RWPE2 (cell line): Measurements from ENCODE around the gene UBE2L5.

ENCODE experiments used
- ATAC-seq: fragments of 200-7000 bp; cut with Tn5 transposase; 3 replicates; pipeline ENCODE4 v1.9.1; 2021; ENCODE audit warnings: low read depth
- DNase-seq: peaks from one replicate; pipeline ENCODE4 v3.0.0-alpha.2; 2020; ENCODE audit warnings: low spot score
- H3K27ac ChIP-seq: fragments of 450-650 bp; 2 replicates; pipeline ENCODE4 v1.5.1; 2017; ENCODE audit warnings: mild to moderate bottlenecking; ENCODE audit not compliant: poor library complexity, severe bottlenecking
- H3K27me3 ChIP-seq: fragments of 250-450 bp; sonication (Bioruptor Pico); 2 replicates; pipeline ENCODE4 v1.5.1; 2021; ENCODE audit warnings: mild to moderate bottlenecking, moderate library complexity; ENCODE audit not compliant: insufficient read depth, poor library complexity, severe bottlenecking
- H3K36me3 ChIP-seq: fragments of 250-450 bp; sonication (Bioruptor Pico); 2 replicates; pipeline ENCODE4 v1.5.1; 2020; ENCODE audit warnings: low read depth, mild to moderate bottlenecking, moderate library complexity
- H3K4me1 ChIP-seq: fragments of 250-450 bp; sonication (Bioruptor Pico); 2 replicates; pipeline ENCODE4 v1.5.1; 2021; ENCODE audit warnings: mild to moderate bottlenecking, moderate library complexity; ENCODE audit not compliant: insufficient read depth, poor library complexity, severe bottlenecking
- H3K4me3 ChIP-seq: fragments of 250-450 bp; sonication (Bioruptor Pico); 2 replicates; pipeline ENCODE4 v1.5.1; 2021; ENCODE audit warnings: mild to moderate bottlenecking, moderate library complexity; ENCODE audit not compliant: severe bottlenecking
- H3K9me3 ChIP-seq: fragments of 250-450 bp; sonication (Bioruptor Pico); 2 replicates; pipeline ENCODE4 v1.5.1; 2021; ENCODE audit warnings: mild to moderate bottlenecking, moderate library complexity; ENCODE audit not compliant: severe bottlenecking
- TF ChIP-seq, protein P1 (sequence below): fragments of 450-650 bp; IDR thresholded peaks from one replicate; pipeline ENCODE4 v1.5.1; 2017; ENCODE audit warnings: mild to moderate bottlenecking, moderate library complexity; ENCODE audit not compliant: poor library complexity, severe bottlenecking

UBE2L5 gene

GRCh38 chr13:30423891-30424290, 1.6 kb downstream of the UBE2L5 start:
- Histone ChIP-seq H3K36me3 (no peaks in the 10 kb centered on the region), H3K4me1 (peaks cover under 1% of the 10 kb centered on the region), H3K4me3 (no peak overlapping the region), H3K27me3 (no peaks in the 10 kb centered on the region), H3K9me3 (no peaks in the 10 kb centered on the region), H3K27ac (no peak overlapping the region)
- TF ChIP-seq, protein P1, sequence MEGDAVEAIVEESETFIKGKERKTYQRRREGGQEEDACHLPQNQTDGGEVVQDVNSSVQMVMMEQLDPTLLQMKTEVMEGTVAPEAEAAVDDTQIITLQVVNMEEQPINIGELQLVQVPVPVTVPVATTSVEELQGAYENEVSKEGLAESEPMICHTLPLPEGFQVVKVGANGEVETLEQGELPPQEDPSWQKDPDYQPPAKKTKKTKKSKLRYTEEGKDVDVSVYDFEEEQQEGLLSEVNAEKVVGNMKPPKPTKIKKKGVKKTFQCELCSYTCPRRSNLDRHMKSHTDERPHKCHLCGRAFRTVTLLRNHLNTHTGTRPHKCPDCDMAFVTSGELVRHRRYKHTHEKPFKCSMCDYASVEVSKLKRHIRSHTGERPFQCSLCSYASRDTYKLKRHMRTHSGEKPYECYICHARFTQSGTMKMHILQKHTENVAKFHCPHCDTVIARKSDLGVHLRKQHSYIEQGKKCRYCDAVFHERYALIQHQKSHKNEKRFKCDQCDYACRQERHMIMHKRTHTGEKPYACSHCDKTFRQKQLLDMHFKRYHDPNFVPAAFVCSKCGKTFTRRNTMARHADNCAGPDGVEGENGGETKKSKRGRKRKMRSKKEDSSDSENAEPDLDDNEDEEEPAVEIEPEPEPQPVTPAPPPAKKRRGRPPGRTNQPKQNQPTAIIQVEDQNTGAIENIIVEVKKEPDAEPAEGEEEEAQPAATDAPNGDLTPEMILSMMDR: no peak
- DNase-seq (no peak), ATAC-seq (no peak)

DNA sequence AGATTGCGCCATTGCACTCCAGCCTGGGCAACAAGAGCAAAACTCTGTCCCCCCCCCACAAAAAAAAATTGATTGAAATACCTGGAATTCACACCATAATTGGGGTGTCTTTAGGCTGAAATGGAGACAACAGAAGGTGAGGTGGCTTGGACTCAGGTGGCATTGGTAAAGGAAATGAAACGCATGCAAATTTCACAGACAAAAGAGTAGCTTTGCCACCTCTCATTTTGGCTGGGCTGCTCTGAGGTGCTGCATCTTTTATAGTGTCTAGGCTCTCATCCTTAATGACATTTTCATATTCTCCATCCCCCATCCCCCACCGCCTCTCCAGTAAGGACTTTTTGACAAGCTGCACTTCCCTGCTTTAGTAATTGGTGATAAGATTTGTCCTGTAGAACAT, 6.9 kb downstream of the UBE2L5 start:
- no peaks in the 10 kb centered on the region for H3K9me3 ChIP-seq
- H3K27ac ChIP-seq: peak overlapping the region; percentile 89
- TF ChIP-seq, protein P1: no peak
- no peaks in the 10 kb centered on the region for H3K27me3 ChIP-seq
- no peak for ATAC-seq
- H3K4me1 ChIP-seq: peaks cover 35% of the 10 kb centered on the region
- H3K4me3 ChIP-seq: no peak overlapping the region
- no peak for DNase-seq
- H3K36me3 ChIP-seq: no peaks in the 10 kb centered on the region

DNA sequence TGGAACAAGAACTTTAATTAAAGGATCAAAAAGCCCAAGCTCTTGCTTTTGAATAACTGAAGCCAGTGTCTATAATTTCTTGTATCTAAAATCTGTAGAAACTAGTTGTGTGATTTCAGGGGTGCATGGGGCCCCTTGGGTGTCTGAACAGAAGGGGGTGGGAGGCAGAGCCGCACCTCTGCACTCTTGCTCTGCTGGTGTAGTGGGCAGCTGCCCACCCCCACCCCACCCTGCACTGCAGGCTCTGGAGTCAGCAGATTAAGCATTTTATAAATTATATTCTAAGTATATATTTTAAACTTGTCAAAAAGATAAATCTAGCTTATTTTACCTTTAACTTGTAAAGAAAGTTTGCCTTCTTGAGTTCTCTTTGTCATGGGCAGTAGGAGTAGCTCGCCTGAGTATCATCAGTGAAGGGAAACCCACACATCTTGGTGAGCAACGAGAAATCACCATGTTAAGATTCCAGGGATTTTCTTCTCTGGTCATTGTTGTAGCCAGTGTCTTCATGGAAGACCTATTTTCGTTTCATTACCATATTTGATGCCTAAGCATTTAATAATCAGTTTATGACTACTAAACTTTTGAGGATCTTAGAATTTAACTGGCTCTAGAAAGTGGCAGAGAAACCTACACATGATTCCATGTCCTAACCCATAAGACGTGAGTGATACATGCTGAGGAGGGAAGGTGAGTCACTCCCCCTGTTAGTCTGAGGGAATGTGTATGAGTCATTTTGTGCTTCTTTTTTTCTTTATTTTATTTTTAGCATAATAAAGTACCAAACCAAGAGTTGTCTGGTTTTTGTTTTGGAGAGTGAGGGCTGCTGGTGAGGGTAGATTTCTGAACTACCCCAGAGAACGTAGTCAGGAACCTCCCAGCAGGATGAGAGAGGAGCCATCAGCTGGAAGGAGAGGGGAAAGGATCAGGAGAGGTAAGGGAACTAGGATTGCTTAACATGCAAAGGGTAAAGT, 7.7 kb downstream of the UBE2L5 start:
- Histone ChIP-seq H3K9me3 (no peaks in the 10 kb centered on the region), H3K4me3 (no peak overlapping the region), H3K4me1 (peaks cover 35% of the 10 kb centered on the region), H3K36me3 (no peaks in the 10 kb centered on the region), H3K27me3 (no peaks in the 10 kb centered on the region), H3K27ac (peak overlapping the region; percentile 89)
- peak; percentile 91 for ATAC-seq
- DNase-seq: no peak
- TF ChIP-seq, protein P1: no peak

GRCh38 chr13:30431269-30431940, 9.1 kb downstream of the UBE2L5 start:
- ATAC-seq: peak; percentile 79
- Histone ChIP-seq H3K27me3 (no peaks in the 10 kb centered on the region), H3K9me3 (no peaks in the 10 kb centered on the region), H3K27ac (peak overlapping the region; percentile 89), H3K4me1 (peaks cover 35% of the 10 kb centered on the region), H3K4me3 (no peak overlapping the region), H3K36me3 (no peaks in the 10 kb centered on the region)
- TF ChIP-seq, protein P1: no peak
- no peak for DNase-seq
